Stimulated activated CD4-positive, alpha-beta T cell treated with anti-CD3 and anti-CD28 coated beads, Interleukin-1b, Interleukin-23, amount 100 ng/mL, for 4 hours (primary cell): Measurements from ENCODE around the gene F2RL3.
"Not testable (repeated sequence)": the region's sequence is repeated elsewhere in the genome, so short reads cannot be mapped to it uniquely, and the experiment has no call there.

Experiments used
- DNase-seq, 2 donors: peaks; one replicate each; pipeline ENCODE4 v3.0.0-alpha.2; 2020; ENCODE audit warnings: low read depth in 2 of 2

F2RL3 gene

GRCh38 chr19:16874978-16875299 is 13.9 kb upstream of the F2RL3 start:
- DNase-seq, result not testable (repeated sequence)

- DNase-seq, result no peak
These were observed 12.9 kb upstream of the F2RL3 start for GRCh38 chr19:16875584-16876555.

- DNase-seq, result no peak
These were observed 11.9 kb upstream of the F2RL3 start for GRCh38 chr19:16876904-16877361.

GRCh38 chr19:16877581-16877980 is 11.2 kb upstream of the F2RL3 start:
- no peak for DNase-seq

GRCh38 chr19:16878181-16878965 is 10.4 kb upstream of the F2RL3 start:
- no peak for DNase-seq

- DNase-seq, result no peak
These were observed 7.8 kb upstream of the F2RL3 start for GRCh38 chr19:16880884-16881554.

- DNase-seq, result no peak
These were observed 6.7 kb upstream of the F2RL3 start for GRCh38 chr19:16882146-16882545.

- DNase-seq, result no peak
These were observed 5.3 kb upstream of the F2RL3 start for GRCh38 chr19:16883522-16883921.

GRCh38 chr19:16885166-16885565 is 3.6 kb upstream of the F2RL3 start:
- DNase-seq, result no peak

- DNase-seq, result no peak
These were observed 2.4 kb upstream of the F2RL3 start for GRCh38 chr19:16886305-16886880.

- no peak for DNase-seq
These were observed 1.2 kb upstream of the F2RL3 start for GRCh38 chr19:16887353-16888265.

- DNase-seq, result no peak
These were observed 625 bp downstream of the F2RL3 start for GRCh38 chr19:16889366-16889882.

- DNase-seq, result no peak
These were observed 1.2 kb downstream of the F2RL3 start for GRCh38 chr19:16889883-16890460.

- DNase-seq, result no peak
These were observed 1.8 kb downstream of the F2RL3 start for GRCh38 chr19:16890461-16891184.

- no peak for DNase-seq
These were observed 3.0 kb downstream of the F2RL3 start for GRCh38 chr19:16891696-16892382.

GRCh38 chr19:16892436-16892835 is 3.6 kb downstream of the F2RL3 start:
- no peak for DNase-seq

- DNase-seq, result no peak
These were observed 4.3 kb downstream of the F2RL3 start for GRCh38 chr19:16892868-16893685.

- no peak for DNase-seq
These were observed 4.8 kb downstream of the F2RL3 start for GRCh38 chr19:16893686-16893989.
